H1 (cell line): ENCODE results near the gene FGF1.

Source experiments
- CEBPB ChIP-seq: IDR thresholded peaks from 2 replicates; pipeline ENCODE4 v1.6.1; 2012; ENCODE audit warnings: low read depth, low read length
- CHD2 ChIP-seq: IDR thresholded peaks from 2 replicates; pipeline ENCODE4 v1.6.1; 2012; ENCODE audit warnings: low read length, improper control_type of control experiment
- CTCF ChIP-seq, 3 experiments: IDR thresholded peaks; 1 replicate in 2 of 3; 2 replicates in 1 of 3; pipeline versions ENCODE4 v1.5.1 to v1.6.1; 2011; ENCODE audit warnings: low read length in 3 of 3, mild to moderate bottlenecking in 3 of 3, inconsistent platforms in 2 of 3, low read depth in 1 of 3, moderate library complexity in 1 of 3; ENCODE audit not compliant: insufficient read depth in 1 of 3; ENCODE audit errors: control extremely low read depth in 1 of 3
- EP300 ChIP-seq, 2 experiments: IDR thresholded peaks; 1 replicate in 1 of 2; 2 replicates in 1 of 2; pipeline ENCODE4 v1.6.1; 2011 to 2012; ENCODE audit warnings: low read depth in 2 of 2, low read length in 2 of 2, mild to moderate bottlenecking in 2 of 2, borderline replicate concordance in 1 of 2, inconsistent platforms in 1 of 2, moderate library complexity in 1 of 2
- EZH2 ChIP-seq: fragments of 200-600 bp; sonication (generic); IDR thresholded peaks from 2 replicates; pipeline ENCODE4 v1.7.1; 2012; ENCODE audit warnings: low read depth, mild to moderate bottlenecking, moderate library complexity, low read length, inconsistent platforms; ENCODE audit not compliant: severe bottlenecking
- GABPA ChIP-seq: IDR thresholded peaks from 2 replicates; pipeline ENCODE4 v1.6.1; 2011; ENCODE audit warnings: mild to moderate bottlenecking, low read length, moderate library complexity, borderline replicate concordance; ENCODE audit not compliant: insufficient read depth
- KDM5A ChIP-seq: fragments of 200-600 bp; IDR thresholded peaks from 2 replicates; pipeline ENCODE4 v1.7.1; 2012; ENCODE audit warnings: mild to moderate bottlenecking, low read length, inconsistent platforms, mixed read lengths
- MAX ChIP-seq: IDR thresholded peaks from 2 replicates; pipeline ENCODE4 v1.6.1; 2012; ENCODE audit warnings: inconsistent platforms
- POLR2A ChIP-seq, 2 experiments: IDR thresholded peaks; 1 replicate in 1 of 2; 2 replicates in 1 of 2; pipeline ENCODE4 v1.6.1; 2011; ENCODE audit warnings: low read depth in 2 of 2, low read length in 2 of 2, mild to moderate bottlenecking in 2 of 2; ENCODE audit errors: control extremely low read depth in 1 of 2
- RNF2 ChIP-seq: fragments of 200-900, 300-1000 bp; sonication (generic); IDR thresholded peaks from 2 replicates; pipeline ENCODE4 v1.7.1; 2016; ENCODE audit warnings: borderline replicate concordance, low read depth, mild to moderate bottlenecking, antibody characterized with exemption, low read length; ENCODE audit not compliant: poor library complexity, severe bottlenecking; ENCODE audit errors: missing control alignments
- TCF12 ChIP-seq: IDR thresholded peaks from 2 replicates; pipeline ENCODE4 v1.6.1; 2011; ENCODE audit warnings: low read depth, mild to moderate bottlenecking, low read length
- USF2 ChIP-seq: IDR thresholded peaks from 2 replicates; pipeline ENCODE4 v1.6.1; 2011; ENCODE audit warnings: low read length, improper control_type of control experiment
- YY1 ChIP-seq: IDR thresholded peaks from 2 replicates; pipeline ENCODE4 v1.6.1; 2011; ENCODE audit warnings: low read depth, mild to moderate bottlenecking, low read length
- ZNF274 ChIP-seq: IDR thresholded peaks from 2 replicates; pipeline ENCODE4 v1.7.0; 2012; ENCODE audit warnings: low read length, borderline replicate concordance; ENCODE audit errors: extremely low read depth

- TF ChIP-seq POLR2A (IDR thresholded peaks at IDR 0.05; ENCODE audit: control extremely low read depth in 1 of 2, low read depth in 2 of 2, low read length in 2 of 2) (no peak), CHD2 (no peak), CTCF (IDR thresholded peaks at IDR 0.05; ENCODE audit: control extremely low read depth in 1 of 3, insufficient read depth in 1 of 3, low read depth in 1 of 3, low read length in 3 of 3) (peak; percentile 78 to 94 (median 90)), KDM5A (no peak), YY1 (no peak), ZNF274 (no peak), RNF2 (no peak), USF2 (no peak), TCF12 (no peak), MAX (peak; percentile 25; the same call in 1 of the 2 replicates), GABPA (no peak), EZH2 (no peak), EP300 (IDR thresholded peaks at IDR 0.05; ENCODE audit: borderline replicate concordance in 1 of 2, low read depth in 2 of 2, low read length in 2 of 2) (no peak), CEBPB (no peak)
Measured at GRCh38 chr5:142611154-142611553, 74.7 kb downstream of the FGF1 start.
